Measurements from ENCODE around the gene TMEM135. TPM values are rescaled to one million over a fixed set of nuclear protein-coding genes. Genes with fewer than 3 reads are reported as not detected.

Gene TMEM135
- total and polyA plus RNA-seq, 2 donors (not counting 1 experiment from before 2014, with no cell fraction given) = 2.7 to 19.5 TPM

GRCh38 chr11:87359401-87359800 lies 321.7 kb downstream of the TMEM135 start:
- no peaks in the 10 kb centered on the region for H3K27me3 Mint-ChIP-seq
- H3K27me3 ChIP-seq (replicated peaks in 1 of 4; ENCODE audit: control extremely low read depth in 1 of 4, control insufficient read depth in 3 of 4, insufficient read depth in 4 of 4, low read length in 3 of 4) = no peaks in the 10 kb centered on the region
- WGBS (ENCODE audit: insufficient coverage) = 67% methylated on average over 6 of the region's 6 CpGs
- no peak overlapping the region for H3K4me2 ChIP-seq (replicated peaks; ENCODE audit: low read depth, low read length, poor library complexity, severe bottlenecking)
- DNase-seq = no peak
- no peak overlapping the region for H3K4me3 ChIP-seq (ENCODE audit: control extremely low read depth in 1 of 5, extremely low read depth in 1 of 5, insufficient read depth in 1 of 5, low read depth in 2 of 5, low read length in 4 of 5)
- CTCF ChIA-PET = no interaction called here
- H2AFZ ChIP-seq (ENCODE audit: insufficient read depth, low read depth, low read length, poor library complexity, severe bottlenecking) = no peak overlapping the region
- no peaks in the 10 kb centered on the region for H3K4me1 ChIP-seq (ENCODE audit: control insufficient read depth in 2 of 2, insufficient read depth in 2 of 2, low read length in 2 of 2)
- TF ChIP-seq, protein P1, sequence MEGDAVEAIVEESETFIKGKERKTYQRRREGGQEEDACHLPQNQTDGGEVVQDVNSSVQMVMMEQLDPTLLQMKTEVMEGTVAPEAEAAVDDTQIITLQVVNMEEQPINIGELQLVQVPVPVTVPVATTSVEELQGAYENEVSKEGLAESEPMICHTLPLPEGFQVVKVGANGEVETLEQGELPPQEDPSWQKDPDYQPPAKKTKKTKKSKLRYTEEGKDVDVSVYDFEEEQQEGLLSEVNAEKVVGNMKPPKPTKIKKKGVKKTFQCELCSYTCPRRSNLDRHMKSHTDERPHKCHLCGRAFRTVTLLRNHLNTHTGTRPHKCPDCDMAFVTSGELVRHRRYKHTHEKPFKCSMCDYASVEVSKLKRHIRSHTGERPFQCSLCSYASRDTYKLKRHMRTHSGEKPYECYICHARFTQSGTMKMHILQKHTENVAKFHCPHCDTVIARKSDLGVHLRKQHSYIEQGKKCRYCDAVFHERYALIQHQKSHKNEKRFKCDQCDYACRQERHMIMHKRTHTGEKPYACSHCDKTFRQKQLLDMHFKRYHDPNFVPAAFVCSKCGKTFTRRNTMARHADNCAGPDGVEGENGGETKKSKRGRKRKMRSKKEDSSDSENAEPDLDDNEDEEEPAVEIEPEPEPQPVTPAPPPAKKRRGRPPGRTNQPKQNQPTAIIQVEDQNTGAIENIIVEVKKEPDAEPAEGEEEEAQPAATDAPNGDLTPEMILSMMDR (IDR thresholded peaks at IDR 0.05) = no peak
- TF ChIP-seq EZH2 (IDR thresholded peaks at IDR 0.05; ENCODE audit: borderline replicate concordance, insufficient read depth, low read depth, low read length, poor library complexity, severe bottlenecking) = no peak
- no peaks in the 10 kb centered on the region for H3K4me1 Mint-ChIP-seq
- intact Hi-C loops (cut with micrococcal nuclease) = no loop called here
- no peaks in the 10 kb centered on the region for H3K36me3 ChIP-seq (replicated peaks in 1 of 2; ENCODE audit: control extremely low read depth in 1 of 2, control insufficient read depth in 1 of 2, extremely low read depth in 1 of 2, insufficient read depth in 2 of 2, low read length in 1 of 2)
- no peak overlapping the region for H3K9ac ChIP-seq (ENCODE audit: low read length)
- no peaks in the 10 kb centered on the region for H3K9me3 Mint-ChIP-seq (ENCODE audit: insufficient read depth)
- H3K4me3 Mint-ChIP-seq = no peak overlapping the region
- no peaks in the 10 kb centered on the region for H4K20me1 ChIP-seq (ENCODE audit: control insufficient read depth, insufficient read depth, low read length, poor library complexity, severe bottlenecking)
- H3K79me2 ChIP-seq (ENCODE audit: control insufficient read depth, insufficient read depth, low read length) = no peaks in the 10 kb centered on the region
- H3K27ac ChIP-seq (ENCODE audit: low read length in 2 of 2) = no peak overlapping the region
- POLR2A ChIA-PET = no interaction called here
- no peak for ATAC-seq (ENCODE audit: low read depth)
- no peak overlapping the region for H3K27ac Mint-ChIP-seq
- no peaks in the 10 kb centered on the region for H3K9me3 ChIP-seq (ENCODE audit: control extremely low read depth in 1 of 3, control insufficient read depth in 2 of 3, insufficient read depth in 1 of 3, low read length in 2 of 3)

GRCh38 chr11:87361891-87362290 lies 324.2 kb downstream of the TMEM135 start:
- 90% methylated on average over 2 of the region's 5 CpGs for WGBS (ENCODE audit: insufficient coverage)
- Histone ChIP-seq H3K9me3 (ENCODE audit: control extremely low read depth in 1 of 3, control insufficient read depth in 2 of 3, insufficient read depth in 1 of 3, low read length in 2 of 3) (no peaks in the 10 kb centered on the region), H3K27me3 (replicated peaks in 1 of 4; ENCODE audit: control extremely low read depth in 1 of 4, control insufficient read depth in 3 of 4, insufficient read depth in 4 of 4, low read length in 3 of 4) (peaks cover 0 to 2% (median 0%) of the 10 kb centered on the region in 4 experiments), H3K4me3 (ENCODE audit: control extremely low read depth in 1 of 5, extremely low read depth in 1 of 5, insufficient read depth in 1 of 5, low read depth in 2 of 5, low read length in 4 of 5) (no peak overlapping the region), H3K36me3 (replicated peaks in 1 of 2; ENCODE audit: control extremely low read depth in 1 of 2, control insufficient read depth in 1 of 2, extremely low read depth in 1 of 2, insufficient read depth in 2 of 2, low read length in 1 of 2) (no peaks in the 10 kb centered on the region), H2AFZ (ENCODE audit: insufficient read depth, low read depth, low read length, poor library complexity, severe bottlenecking) (no peak overlapping the region), H3K4me2 (replicated peaks; ENCODE audit: low read depth, low read length, poor library complexity, severe bottlenecking) (no peak overlapping the region), H4K20me1 (ENCODE audit: control insufficient read depth, insufficient read depth, low read length, poor library complexity, severe bottlenecking) (no peaks in the 10 kb centered on the region), H3K79me2 (ENCODE audit: control insufficient read depth, insufficient read depth, low read length) (no peaks in the 10 kb centered on the region), H3K9ac (ENCODE audit: low read length) (no peak overlapping the region), H3K4me1 (ENCODE audit: control insufficient read depth in 2 of 2, insufficient read depth in 2 of 2, low read length in 2 of 2) (no peaks in the 10 kb centered on the region), H3K27ac (ENCODE audit: low read length in 2 of 2) (no peak overlapping the region)
- intact Hi-C loops (cut with micrococcal nuclease) = no loop called here
- CTCF ChIA-PET = interaction anchor here (1.0 kb wide), 1 partner anchor 8 kb away, joined by 3 read pairs; no protein-coding TSS in a partner anchor
- DNase-seq (no peak), ATAC-seq (ENCODE audit: low read depth) (no peak)
- TF ChIP-seq, protein P1 (IDR thresholded peaks at IDR 0.05) = no peak
- TF ChIP-seq EZH2 (IDR thresholded peaks at IDR 0.05; ENCODE audit: borderline replicate concordance, insufficient read depth, low read depth, low read length, poor library complexity, severe bottlenecking) = no peak
- no peak overlapping the region for H3K4me3 Mint-ChIP-seq
- H3K27ac Mint-ChIP-seq = no peak overlapping the region
- POLR2A ChIA-PET = no interaction called here
- H3K9me3 Mint-ChIP-seq (ENCODE audit: insufficient read depth) = no peaks in the 10 kb centered on the region
- no peaks in the 10 kb centered on the region for H3K4me1 Mint-ChIP-seq
- no peaks in the 10 kb centered on the region for H3K27me3 Mint-ChIP-seq
